ENCODE data around the gene GPC6.

The GPC6 gene

GRCh38 chr13:93339550-93339949, 112.9 kb downstream of the GPC6 start:
- Histone ChIP-seq H3F3A (ENCODE audit: insufficient read depth, low read length) (no peaks in the 10 kb centered on the region), H3K4me1 (ENCODE audit: insufficient read depth, low read length, severe bottlenecking) (no peaks in the 10 kb centered on the region), H3K4me3 (ENCODE audit: low read depth, low read length, poor library complexity, severe bottlenecking) (no peak overlapping the region), H3K27ac (ENCODE audit: low read depth, low read length, poor library complexity, severe bottlenecking) (no peak overlapping the region), H3K36me3 (ENCODE audit: insufficient read depth, low read length) (no peaks in the 10 kb centered on the region), H3K9me2 (ENCODE audit: low read depth, low read length) (no peaks in the 10 kb centered on the region), H4K20me1 (ENCODE audit: insufficient read depth, low read length) (no peaks in the 10 kb centered on the region), H3K9me3 (ENCODE audit: low read length) (no peaks in the 10 kb centered on the region), H3K79me2 (ENCODE audit: insufficient read depth, low read length) (no peaks in the 10 kb centered on the region), H3K27me3 (ENCODE audit: insufficient read depth, low read length) (no peaks in the 10 kb centered on the region), H3K4me2 (ENCODE audit: low read length) (no peak overlapping the region), H2AFZ (ENCODE audit: low read length) (no peak overlapping the region), H3K9ac (ENCODE audit: low read length) (no peak overlapping the region)
- TF ChIP-seq, protein P1, sequence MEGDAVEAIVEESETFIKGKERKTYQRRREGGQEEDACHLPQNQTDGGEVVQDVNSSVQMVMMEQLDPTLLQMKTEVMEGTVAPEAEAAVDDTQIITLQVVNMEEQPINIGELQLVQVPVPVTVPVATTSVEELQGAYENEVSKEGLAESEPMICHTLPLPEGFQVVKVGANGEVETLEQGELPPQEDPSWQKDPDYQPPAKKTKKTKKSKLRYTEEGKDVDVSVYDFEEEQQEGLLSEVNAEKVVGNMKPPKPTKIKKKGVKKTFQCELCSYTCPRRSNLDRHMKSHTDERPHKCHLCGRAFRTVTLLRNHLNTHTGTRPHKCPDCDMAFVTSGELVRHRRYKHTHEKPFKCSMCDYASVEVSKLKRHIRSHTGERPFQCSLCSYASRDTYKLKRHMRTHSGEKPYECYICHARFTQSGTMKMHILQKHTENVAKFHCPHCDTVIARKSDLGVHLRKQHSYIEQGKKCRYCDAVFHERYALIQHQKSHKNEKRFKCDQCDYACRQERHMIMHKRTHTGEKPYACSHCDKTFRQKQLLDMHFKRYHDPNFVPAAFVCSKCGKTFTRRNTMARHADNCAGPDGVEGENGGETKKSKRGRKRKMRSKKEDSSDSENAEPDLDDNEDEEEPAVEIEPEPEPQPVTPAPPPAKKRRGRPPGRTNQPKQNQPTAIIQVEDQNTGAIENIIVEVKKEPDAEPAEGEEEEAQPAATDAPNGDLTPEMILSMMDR (IDR thresholded peaks at IDR 0.05; ENCODE audit: low read length), result no peak
- TF ChIP-seq EZH2 (IDR thresholded peaks at IDR 0.05; ENCODE audit: borderline replicate concordance, low read length), result no peak

- no peak overlapping the region for H3K4me2 ChIP-seq (ENCODE audit: low read length)
- H3K27me3 ChIP-seq (ENCODE audit: insufficient read depth, low read length), result no peaks in the 10 kb centered on the region
- H3F3A ChIP-seq (ENCODE audit: insufficient read depth, low read length), result no peaks in the 10 kb centered on the region
- no peak overlapping the region for H3K27ac ChIP-seq (ENCODE audit: low read depth, low read length, poor library complexity, severe bottlenecking)
- TF ChIP-seq, protein P1 (IDR thresholded peaks at IDR 0.05; ENCODE audit: low read length), result no peak
- no peak for TF ChIP-seq EZH2 (IDR thresholded peaks at IDR 0.05; ENCODE audit: borderline replicate concordance, low read length)
- H3K36me3 ChIP-seq (ENCODE audit: insufficient read depth, low read length), result no peaks in the 10 kb centered on the region
- no peaks in the 10 kb centered on the region for H3K9me3 ChIP-seq (ENCODE audit: low read length)
- H3K79me2 ChIP-seq (ENCODE audit: insufficient read depth, low read length), result no peaks in the 10 kb centered on the region
- H3K4me1 ChIP-seq (ENCODE audit: insufficient read depth, low read length, severe bottlenecking), result no peaks in the 10 kb centered on the region
- no peak overlapping the region for H3K9ac ChIP-seq (ENCODE audit: low read length)
- no peaks in the 10 kb centered on the region for H4K20me1 ChIP-seq (ENCODE audit: insufficient read depth, low read length)
- H2AFZ ChIP-seq (ENCODE audit: low read length), result no peak overlapping the region
- H3K9me2 ChIP-seq (ENCODE audit: low read depth, low read length), result no peaks in the 10 kb centered on the region
- H3K4me3 ChIP-seq (ENCODE audit: low read depth, low read length, poor library complexity, severe bottlenecking), result no peak overlapping the region
These were observed 114.9 kb downstream of the GPC6 start for GRCh38 chr13:93341517-93341916.

DNA sequence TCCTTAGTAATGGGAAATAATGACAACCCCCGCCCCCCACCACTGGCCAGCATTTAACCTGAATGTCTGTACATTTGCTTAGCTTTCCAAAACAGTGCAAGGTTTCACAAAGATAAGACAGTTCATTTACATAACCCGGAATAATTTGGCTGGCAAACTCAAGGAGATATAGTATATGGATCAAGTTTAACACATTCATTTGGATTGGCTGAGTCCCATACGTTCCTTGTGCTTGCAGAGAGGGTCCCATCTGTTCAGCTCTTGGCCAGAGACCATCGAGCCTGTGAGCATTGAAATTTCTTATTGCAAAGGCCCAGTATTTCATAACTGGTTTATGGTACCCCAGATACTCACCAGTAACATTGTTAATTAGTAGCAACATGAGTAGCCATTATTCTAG, 116.5 kb downstream of the GPC6 start:
- no peaks in the 10 kb centered on the region for H3K4me1 ChIP-seq (ENCODE audit: insufficient read depth, low read length, severe bottlenecking)

More for the DNA sequence above, 116.5 kb downstream of the GPC6 start:
- Histone ChIP-seq H3K4me2 (ENCODE audit: low read length) (no peak overlapping the region), H3K36me3 (ENCODE audit: insufficient read depth, low read length) (no peaks in the 10 kb centered on the region), H4K20me1 (ENCODE audit: insufficient read depth, low read length) (no peaks in the 10 kb centered on the region), H3K27ac (ENCODE audit: low read depth, low read length, poor library complexity, severe bottlenecking) (no peak overlapping the region), H3F3A (ENCODE audit: insufficient read depth, low read length) (no peaks in the 10 kb centered on the region), H3K79me2 (ENCODE audit: insufficient read depth, low read length) (no peaks in the 10 kb centered on the region), H3K4me3 (ENCODE audit: low read depth, low read length, poor library complexity, severe bottlenecking) (no peak overlapping the region), H3K9me2 (ENCODE audit: low read depth, low read length) (no peaks in the 10 kb centered on the region), H3K9ac (ENCODE audit: low read length) (no peak overlapping the region), H2AFZ (ENCODE audit: low read length) (no peak overlapping the region), H3K9me3 (ENCODE audit: low read length) (no peaks in the 10 kb centered on the region), H3K27me3 (ENCODE audit: insufficient read depth, low read length) (no peaks in the 10 kb centered on the region)
- no peak for TF ChIP-seq EZH2 (IDR thresholded peaks at IDR 0.05; ENCODE audit: borderline replicate concordance, low read length)
- TF ChIP-seq, protein P1 (IDR thresholded peaks at IDR 0.05; ENCODE audit: low read length), result no peak

Data from OCI-LY1 (cell line).